Loucy (cell line): Measurements from ENCODE around the gene EPN1.

ENCODE experiments used
- H2AFZ ChIP-seq: fragments of 200-600 bp; sonication (generic); 2 replicates; pipeline ENCODE4 v1.6.0; 2016; ENCODE audit warnings: antibody characterized with exemption, mild to moderate bottlenecking, low read length, moderate library complexity
- H3F3A ChIP-seq: fragments of 200-600 bp; 2 replicates; pipeline ENCODE4 v1.6.0; 2016; ENCODE audit warnings: antibody characterized with exemption, low read depth, mild to moderate bottlenecking
- H3K27me3 ChIP-seq: fragments of 200-600 bp; sonication (generic); 2 replicates; pipeline ENCODE4 v1.6.1; 2014; ENCODE audit warnings: low read length, mild to moderate bottlenecking; ENCODE audit not compliant: insufficient read depth, poor library complexity, severe bottlenecking
- H3K36me3 ChIP-seq: fragments of 200-600 bp; sonication (generic); 2 replicates; pipeline ENCODE4 v1.6.1; 2016; ENCODE audit warnings: low read length; ENCODE audit not compliant: insufficient read depth
- H3K4me1 ChIP-seq: fragments of 200-600 bp; sonication (generic); 2 replicates; pipeline ENCODE4 v1.5.1; 2014; ENCODE audit warnings: low read length, mild to moderate bottlenecking; ENCODE audit not compliant: insufficient read depth, poor library complexity, severe bottlenecking
- H3K4me2 ChIP-seq: fragments of 200-600 bp; sonication (generic); 2 replicates; pipeline ENCODE4 v1.6.0; 2014; ENCODE audit warnings: antibody characterized with exemption, low read length, low read depth, mild to moderate bottlenecking; ENCODE audit not compliant: poor library complexity, severe bottlenecking
- H3K4me3 ChIP-seq: fragments of 200-600 bp; sonication (generic); 2 replicates; pipeline ENCODE4 v1.5.1; 2014; ENCODE audit warnings: low read length, mild to moderate bottlenecking, mixed read lengths; ENCODE audit not compliant: poor library complexity, severe bottlenecking
- H3K79me2 ChIP-seq: fragments of 200-600 bp; sonication (generic); 2 replicates; pipeline ENCODE4 v1.6.1; 2014; ENCODE audit warnings: low read length; ENCODE audit not compliant: insufficient read depth
- H3K9ac ChIP-seq: fragments of 200-600 bp; sonication (generic); 2 replicates; pipeline ENCODE4 v1.6.0; 2014; ENCODE audit warnings: mild to moderate bottlenecking, low read depth, low read length, moderate library complexity; ENCODE audit not compliant: poor library complexity, severe bottlenecking
- H3K9me2 ChIP-seq: fragments of 200-600 bp; sonication (generic); replicated peaks from 2 replicates; pipeline ENCODE4 v1.6.1; 2016; ENCODE audit warnings: low read depth, low read length, mixed read lengths
- H3K9me3 ChIP-seq: fragments of 200-600 bp; sonication (generic); 2 replicates; pipeline ENCODE4 v1.6.1; 2014; ENCODE audit warnings: mild to moderate bottlenecking, antibody characterized with exemption, low read length, low read depth; ENCODE audit not compliant: insufficient read depth
- H4K20me1 ChIP-seq: fragments of 200-600 bp; sonication (generic); 2 replicates; pipeline ENCODE4 v1.6.0; 2014; ENCODE audit warnings: antibody characterized with exemption, low read length, mild to moderate bottlenecking; ENCODE audit not compliant: insufficient read depth, poor library complexity, severe bottlenecking
- EZH2phosphoT487 ChIP-seq: fragments of 200-600 bp; IDR thresholded peaks from 2 replicates; pipeline ENCODE4 v1.6.1; 2018; ENCODE audit warnings: antibody characterized with exemption, mild to moderate bottlenecking, moderate library complexity, borderline replicate concordance
- TF ChIP-seq, protein P1 (sequence below): fragments of 200-600 bp; sonication (generic); conservative IDR thresholded peaks from 2 replicates; pipeline ENCODE4 v1.5.1; 2014; ENCODE audit warnings: mild to moderate bottlenecking, antibody characterized with exemption, low read length

The EPN1 gene

GRCh38 chr19:55654323-55654867, 20.6 kb upstream of the EPN1 start:
- Histone ChIP-seq H3K4me3 (peak overlapping the region; percentile 87), H3K4me2 (peak overlapping the region; percentile 59), H3K79me2 (peaks cover 44% of the 10 kb centered on the region), H3K27me3 (peaks cover 4% of the 10 kb centered on the region), H3K9me2 (no peaks in the 10 kb centered on the region), H3K4me1 (peaks cover 31% of the 10 kb centered on the region), H3K36me3 (peaks cover 3% of the 10 kb centered on the region; the same call in 1 of the 2 replicates), H4K20me1 (peaks cover 40% of the 10 kb centered on the region), H2AFZ (peak overlapping the region; percentile 79), H3K9me3 (no peaks in the 10 kb centered on the region), H3K9ac (peak overlapping the region; percentile 95), H3F3A (no peaks in the 10 kb centered on the region)
- TF ChIP-seq, protein P1, sequence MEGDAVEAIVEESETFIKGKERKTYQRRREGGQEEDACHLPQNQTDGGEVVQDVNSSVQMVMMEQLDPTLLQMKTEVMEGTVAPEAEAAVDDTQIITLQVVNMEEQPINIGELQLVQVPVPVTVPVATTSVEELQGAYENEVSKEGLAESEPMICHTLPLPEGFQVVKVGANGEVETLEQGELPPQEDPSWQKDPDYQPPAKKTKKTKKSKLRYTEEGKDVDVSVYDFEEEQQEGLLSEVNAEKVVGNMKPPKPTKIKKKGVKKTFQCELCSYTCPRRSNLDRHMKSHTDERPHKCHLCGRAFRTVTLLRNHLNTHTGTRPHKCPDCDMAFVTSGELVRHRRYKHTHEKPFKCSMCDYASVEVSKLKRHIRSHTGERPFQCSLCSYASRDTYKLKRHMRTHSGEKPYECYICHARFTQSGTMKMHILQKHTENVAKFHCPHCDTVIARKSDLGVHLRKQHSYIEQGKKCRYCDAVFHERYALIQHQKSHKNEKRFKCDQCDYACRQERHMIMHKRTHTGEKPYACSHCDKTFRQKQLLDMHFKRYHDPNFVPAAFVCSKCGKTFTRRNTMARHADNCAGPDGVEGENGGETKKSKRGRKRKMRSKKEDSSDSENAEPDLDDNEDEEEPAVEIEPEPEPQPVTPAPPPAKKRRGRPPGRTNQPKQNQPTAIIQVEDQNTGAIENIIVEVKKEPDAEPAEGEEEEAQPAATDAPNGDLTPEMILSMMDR: no peak
- TF ChIP-seq EZH2phosphoT487: no peak

DNA sequence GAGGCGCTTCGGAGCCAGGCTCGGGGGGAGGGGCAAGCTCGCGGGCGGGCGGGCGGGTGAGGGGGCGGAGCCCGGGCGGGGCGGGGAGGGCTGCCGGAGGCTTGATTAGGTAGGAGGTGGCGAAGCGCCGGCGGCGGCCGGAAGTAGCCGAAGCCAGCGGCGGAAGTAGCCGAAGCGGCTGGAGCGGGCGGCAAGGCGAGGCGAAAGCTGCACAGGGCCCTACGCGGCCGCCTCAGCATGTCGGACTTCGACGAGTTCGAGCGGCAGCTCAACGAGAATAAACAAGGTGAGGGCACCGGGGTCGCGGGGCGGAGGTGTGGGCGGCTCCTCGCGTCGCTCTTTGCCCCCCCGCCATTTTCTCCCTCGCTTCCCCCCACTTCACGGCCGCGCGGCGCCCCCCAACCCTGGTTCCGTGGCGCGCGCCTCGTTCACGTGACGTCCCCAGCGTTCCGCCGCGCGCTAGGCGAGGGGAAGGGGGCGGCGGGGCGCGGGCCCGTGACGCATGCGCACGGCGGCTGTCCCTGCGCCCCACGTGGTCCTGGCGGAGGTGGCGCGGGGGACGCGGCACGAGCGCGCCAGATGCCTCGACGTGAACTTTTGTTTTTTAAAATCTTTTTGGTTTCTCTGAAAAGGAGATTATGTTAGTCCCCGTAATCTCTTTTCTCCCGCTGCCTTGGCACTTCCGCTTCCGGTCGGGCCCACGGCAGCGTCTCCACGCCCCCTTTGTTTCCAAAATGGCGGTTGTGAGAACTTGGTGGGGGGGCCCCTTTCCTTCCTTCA, 20.0 kb upstream of the EPN1 start, which contains the start of gene U2AF2:
Gene U2AF2, plus strand, starts transcription at position 168 of the 780 bp plus-strand sequence. Its CDS starts 70 bp downstream, at position 238.
- Histone ChIP-seq H3K79me2 (peaks cover 51% of the 10 kb centered on the region), H2AFZ (peak within 1 kb of the TSS; percentile 79), H3K4me3 (peak within 1 kb of the TSS; percentile 87), H3K9me3 (no peaks in the 10 kb centered on the region), H3K9me2 (no peaks in the 10 kb centered on the region), H3K4me1 (peaks cover 33% of the 10 kb centered on the region), H3K4me2 (peak within 1 kb of the TSS; percentile 94), H3F3A (no peaks in the 10 kb centered on the region), H3K36me3 (peaks cover 10% of the 10 kb centered on the region; the same call in 1 of the 2 replicates), H3K9ac (peak within 1 kb of the TSS; percentile 95), H4K20me1 (peaks cover 46% of the 10 kb centered on the region), H3K27me3 (peaks cover 4% of the 10 kb centered on the region)
- TF ChIP-seq, protein P1: no peak
- TF ChIP-seq EZH2phosphoT487: no peak

GRCh38 chr19:55655648-55656040, 19.4 kb upstream of the EPN1 start:
- Histone ChIP-seq H3K27me3 (peaks cover 4% of the 10 kb centered on the region), H3K36me3 (peaks cover 16% of the 10 kb centered on the region; the same call in 1 of the 2 replicates), H3K79me2 (peaks cover 57% of the 10 kb centered on the region), H4K20me1 (peaks cover 52% of the 10 kb centered on the region), H3K9me3 (no peaks in the 10 kb centered on the region), H3K9ac (peak overlapping the region; percentile 95), H3K4me2 (peak overlapping the region; percentile 94), H3F3A (no peaks in the 10 kb centered on the region), H3K4me3 (peak overlapping the region; percentile 82), H3K9me2 (no peaks in the 10 kb centered on the region), H3K4me1 (peaks cover 33% of the 10 kb centered on the region), H2AFZ (no peak overlapping the region)
- TF ChIP-seq, protein P1: no peak
- TF ChIP-seq EZH2phosphoT487: no peak
